GM12874 (cell line): ENCODE results near the gene KDM4C.

Experiments
- CTCF ChIP-seq: IDR thresholded peaks from 2 replicates; pipeline ENCODE4 v1.5.1; 2011; ENCODE audit warnings: low read depth, mild to moderate bottlenecking, control low read depth, low read length, moderate library complexity; ENCODE audit not compliant: insufficient read depth

KDM4C gene

GRCh38 chr9:6765396-6765795 lies 7.6 kb downstream of the KDM4C start:
- no peak for TF ChIP-seq CTCF

GRCh38 chr9:6766606-6767005 lies 8.8 kb downstream of the KDM4C start:
- TF ChIP-seq CTCF, result no peak

- TF ChIP-seq CTCF, result no peak
Observed at GRCh38 chr9:6771722-6772121, 13.9 kb downstream of the KDM4C start.

- TF ChIP-seq CTCF, result no peak
Observed at GRCh38 chr9:6777213-6777902, 19.6 kb downstream of the KDM4C start.

DNA sequence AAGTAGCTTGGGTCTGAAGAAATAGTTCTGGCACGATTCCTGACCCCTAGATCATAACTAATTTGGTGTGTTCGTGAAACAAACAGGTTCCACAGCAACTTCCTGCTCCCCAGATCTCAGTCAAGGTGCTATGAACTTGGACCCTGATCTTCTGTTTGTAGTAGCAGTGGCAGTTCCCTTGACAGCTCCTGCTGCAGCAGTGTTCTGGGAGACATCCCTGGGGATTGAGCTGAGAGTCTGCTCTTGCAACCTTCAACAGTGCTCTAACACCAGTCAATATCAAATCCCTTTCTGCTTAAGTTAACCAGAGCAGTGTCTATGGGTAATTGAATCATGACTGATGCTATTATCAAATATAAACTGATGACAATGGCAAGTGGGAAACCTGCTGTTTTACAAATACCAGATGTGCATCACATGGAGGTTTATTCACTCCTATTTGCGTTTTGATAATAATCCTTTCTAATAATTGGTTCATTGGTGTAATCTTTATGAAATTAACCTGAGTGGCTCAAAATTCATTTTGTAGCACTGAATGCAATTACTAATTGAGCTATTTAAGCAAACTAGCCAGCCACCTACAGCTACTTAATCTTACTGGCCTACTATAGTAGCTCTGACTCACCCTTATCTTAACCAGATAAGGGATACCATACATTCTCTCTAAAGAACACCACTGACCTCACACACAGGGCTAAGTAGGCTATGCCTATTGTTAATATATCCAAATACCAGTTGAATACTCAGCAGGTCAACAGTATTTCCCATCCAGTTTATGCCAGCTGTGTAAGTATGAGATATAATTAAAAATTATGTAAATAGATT lies 21.9 kb downstream of the KDM4C start:
- no peak for TF ChIP-seq CTCF

DNA sequence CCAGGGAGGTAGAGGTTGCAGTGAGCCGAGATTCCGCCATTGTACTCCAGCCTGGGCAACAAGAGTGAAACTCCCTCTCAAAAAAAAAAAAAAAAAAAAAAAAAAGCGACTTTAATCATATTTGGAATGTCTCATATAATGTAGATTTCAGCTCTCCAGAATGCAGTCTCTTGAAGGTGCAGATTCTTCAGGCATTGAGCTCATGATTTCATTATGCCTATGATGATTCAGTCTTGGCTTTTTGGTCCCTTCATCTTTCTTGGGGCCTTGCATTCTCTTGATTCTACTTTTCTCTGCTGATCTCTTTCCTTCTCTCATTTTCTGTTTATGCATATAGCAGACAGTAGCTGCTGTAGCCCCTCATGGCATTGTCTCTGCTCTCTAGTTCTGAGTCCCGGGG lies 22.9 kb downstream of the KDM4C start:
- TF ChIP-seq CTCF, result no peak

GRCh38 chr9:6781476-6781875 lies 23.7 kb downstream of the KDM4C start:
- TF ChIP-seq CTCF, result no peak
